ACC112 (cell line): ENCODE results near the gene CHCHD3.

Experiments used
- H2AFZ ChIP-seq: fragments of 200-600 bp; sonication (generic); one replicate; pipeline ENCODE4 v1.6.0; 2017; ENCODE audit warnings: antibody characterized with exemption, low read length; ENCODE audit not compliant: unreplicated experiment
- H3K27ac ChIP-seq: fragments of 200-600 bp; sonication (generic); 2 replicates; pipeline ENCODE4 v1.5.1; 2014; ENCODE audit warnings: low read depth, mild to moderate bottlenecking, antibody characterized with exemption, low read length, moderate library complexity
- H3K27me3 ChIP-seq: fragments of 200-600 bp; sonication (generic); 2 replicates; pipeline ENCODE4 v1.6.1; 2014; ENCODE audit warnings: mild to moderate bottlenecking, antibody characterized with exemption, low read length, moderate library complexity, mixed read lengths; ENCODE audit not compliant: insufficient read depth
- H3K36me3 ChIP-seq: fragments of 200-600 bp; sonication (generic); 2 replicates; pipeline ENCODE4 v1.6.1; 2016; ENCODE audit warnings: mild to moderate bottlenecking, antibody characterized with exemption, low read length, moderate library complexity, mixed read lengths; ENCODE audit not compliant: insufficient read depth
- H3K4me1 ChIP-seq: fragments of 200-600 bp; sonication (generic); one replicate; pipeline ENCODE4 v1.6.1; 2016; ENCODE audit warnings: low read length, mixed read lengths; ENCODE audit not compliant: insufficient read depth, unreplicated experiment, control insufficient read depth
- H3K4me3 ChIP-seq: fragments of 200-600 bp; sonication (generic); 2 replicates; pipeline ENCODE4 v1.5.1; 2014; ENCODE audit warnings: mild to moderate bottlenecking, low read depth, low read length
- H3K79me2 ChIP-seq: fragments of 200-600 bp; sonication (generic); one replicate; pipeline ENCODE4 v1.6.0; 2016; ENCODE audit warnings: low read length; ENCODE audit not compliant: control insufficient read depth, unreplicated experiment, insufficient read depth

Gene CHCHD3

GRCh38 chr7:132780822-132781221 lies 301.1 kb downstream of the CHCHD3 start:
- H3K27ac ChIP-seq = no peak overlapping the region

DNA sequence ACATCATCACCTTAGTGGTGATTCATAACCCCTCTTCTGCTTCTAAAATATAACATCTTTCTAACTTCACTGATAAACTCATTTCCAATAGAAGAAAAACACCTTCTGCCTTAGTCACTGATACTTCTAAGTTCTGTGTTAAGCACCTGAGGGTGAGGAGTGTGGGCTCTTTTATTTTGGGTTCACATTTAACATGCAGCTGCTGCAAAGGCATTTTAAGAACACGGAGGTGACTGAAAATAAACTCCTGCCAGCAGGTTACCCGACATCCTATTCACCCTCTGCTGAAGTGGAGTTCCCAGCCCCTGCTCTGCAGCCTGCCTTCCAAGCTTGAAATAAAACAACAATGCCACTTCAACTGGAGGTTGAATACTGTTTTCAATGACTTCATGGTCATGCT lies 302.7 kb downstream of the CHCHD3 start:
- no peak overlapping the region for H3K4me3 ChIP-seq

More at GRCh38 chr7:132780822-132781221, 301.1 kb downstream of the CHCHD3 start:
- H3K36me3 ChIP-seq = no peaks in the 10 kb centered on the region
- peaks cover 22% of the 10 kb centered on the region for H3K4me1 ChIP-seq
- H3K79me2 ChIP-seq = no peaks in the 10 kb centered on the region
- no peaks in the 10 kb centered on the region for H3K27me3 ChIP-seq
- H3K4me3 ChIP-seq = no peak overlapping the region
- H2AFZ ChIP-seq = no peak overlapping the region

DNA sequence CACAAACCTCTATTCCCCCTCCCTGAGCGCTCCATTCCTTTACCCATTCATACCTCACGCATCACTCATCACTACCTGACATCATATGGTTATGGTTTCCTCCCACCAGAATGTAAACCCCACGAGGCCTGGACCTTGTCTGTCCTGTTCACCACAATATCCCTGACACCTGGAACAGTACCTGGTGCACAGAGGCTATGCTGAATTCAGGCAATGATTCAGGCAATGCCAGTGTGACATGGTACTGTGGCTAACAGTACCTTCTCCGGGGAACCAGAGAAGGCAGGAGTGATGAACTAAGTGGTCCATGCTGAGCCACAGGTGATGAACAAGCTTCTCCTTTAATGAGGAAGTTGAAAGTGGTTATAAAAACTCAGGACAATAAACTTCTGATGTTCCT lies 303.1 kb downstream of the CHCHD3 start:
- Histone ChIP-seq H3K27me3 (no peaks in the 10 kb centered on the region), H3K27ac (no peak overlapping the region), H3K36me3 (no peaks in the 10 kb centered on the region), H3K4me3 (no peak overlapping the region), H2AFZ (no peak overlapping the region), H3K4me1 (peaks cover 16% of the 10 kb centered on the region), H3K79me2 (no peaks in the 10 kb centered on the region)

More for the DNA sequence above, 302.7 kb downstream of the CHCHD3 start:
- Histone ChIP-seq H3K36me3 (no peaks in the 10 kb centered on the region), H3K27me3 (no peaks in the 10 kb centered on the region), H3K79me2 (no peaks in the 10 kb centered on the region), H3K27ac (no peak overlapping the region), H2AFZ (no peak overlapping the region), H3K4me1 (peaks cover 17% of the 10 kb centered on the region)

DNA sequence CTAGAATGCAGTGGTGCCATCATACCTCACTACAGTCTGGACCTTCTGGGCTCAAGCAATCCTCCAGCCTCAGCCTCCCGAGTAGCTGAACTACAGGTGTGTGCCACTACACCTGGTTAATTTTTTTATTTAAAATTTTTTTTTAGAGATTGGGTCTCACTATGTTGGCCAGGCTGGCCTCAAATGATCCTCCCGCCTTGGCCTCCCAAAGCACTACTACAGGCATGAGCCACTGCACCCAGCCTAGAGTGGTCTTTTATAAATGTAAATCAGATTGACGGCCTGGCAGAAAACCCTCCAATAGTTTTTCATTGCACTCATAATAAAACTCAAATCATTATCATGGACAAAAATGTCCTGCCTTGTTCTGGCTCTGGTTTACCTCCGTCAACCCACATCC lies 303.9 kb downstream of the CHCHD3 start:
- Histone ChIP-seq H3K4me1 (peaks cover 15% of the 10 kb centered on the region), H3K27me3 (no peaks in the 10 kb centered on the region), H3K79me2 (no peaks in the 10 kb centered on the region), H3K4me3 (no peak overlapping the region), H3K36me3 (no peaks in the 10 kb centered on the region), H3K27ac (no peak overlapping the region), H2AFZ (no peak overlapping the region)

DNA sequence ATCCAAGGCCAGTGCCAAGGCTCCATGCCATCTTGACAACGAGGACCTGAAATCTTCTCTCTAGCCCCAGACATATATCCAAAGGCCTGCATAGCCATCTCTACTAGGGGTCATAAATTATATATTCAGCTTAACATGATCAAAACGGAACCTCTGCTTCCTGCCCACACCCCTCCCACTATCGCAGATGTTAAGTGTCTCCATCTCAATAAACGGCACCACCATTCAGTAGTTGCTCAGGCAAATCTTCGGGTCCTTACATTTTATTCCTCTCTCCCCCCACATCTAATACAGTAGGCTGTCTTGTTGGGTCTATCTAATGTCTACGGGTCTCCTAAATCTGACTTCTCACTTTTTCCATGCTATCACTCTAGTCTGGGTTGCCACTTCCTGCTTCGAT lies 304.5 kb downstream of the CHCHD3 start:
- Histone ChIP-seq H3K36me3 (no peaks in the 10 kb centered on the region), H2AFZ (no peak overlapping the region), H3K4me3 (no peak overlapping the region), H3K79me2 (no peaks in the 10 kb centered on the region), H3K27ac (no peak overlapping the region), H3K4me1 (peaks cover 11% of the 10 kb centered on the region), H3K27me3 (no peaks in the 10 kb centered on the region)

DNA sequence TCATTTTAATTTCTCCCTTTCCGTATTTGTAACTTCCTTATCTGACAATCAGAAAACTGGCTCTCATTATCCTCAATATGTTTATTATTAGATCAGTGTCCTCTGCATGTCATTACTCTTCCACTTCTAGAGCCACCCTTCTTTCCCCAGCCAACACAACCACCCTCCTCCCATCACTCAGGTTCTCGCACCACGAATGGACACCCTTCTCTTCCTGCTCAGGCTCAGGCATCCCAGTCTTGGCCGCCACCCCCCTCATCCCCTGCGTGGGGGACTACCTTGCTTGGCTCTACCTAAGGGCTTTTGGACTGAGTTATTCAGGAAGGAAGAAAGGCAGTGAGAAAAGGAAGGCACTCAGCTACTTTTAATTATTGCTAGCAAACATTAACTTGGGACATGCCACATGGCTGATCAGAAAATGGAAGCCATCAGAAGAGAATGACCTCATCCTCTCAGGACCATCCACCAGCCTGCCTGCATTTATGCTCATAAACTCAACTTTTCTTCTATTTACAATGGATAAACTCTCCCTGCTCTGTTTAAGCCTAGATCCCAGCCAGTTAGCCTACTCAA lies 305.8 kb downstream of the CHCHD3 start:
- Histone ChIP-seq H3K36me3 (no peaks in the 10 kb centered on the region), H3K27me3 (no peaks in the 10 kb centered on the region), H3K27ac (no peak overlapping the region), H2AFZ (no peak overlapping the region), H3K4me3 (no peak overlapping the region), H3K4me1 (peaks cover 11% of the 10 kb centered on the region), H3K79me2 (no peaks in the 10 kb centered on the region)

DNA sequence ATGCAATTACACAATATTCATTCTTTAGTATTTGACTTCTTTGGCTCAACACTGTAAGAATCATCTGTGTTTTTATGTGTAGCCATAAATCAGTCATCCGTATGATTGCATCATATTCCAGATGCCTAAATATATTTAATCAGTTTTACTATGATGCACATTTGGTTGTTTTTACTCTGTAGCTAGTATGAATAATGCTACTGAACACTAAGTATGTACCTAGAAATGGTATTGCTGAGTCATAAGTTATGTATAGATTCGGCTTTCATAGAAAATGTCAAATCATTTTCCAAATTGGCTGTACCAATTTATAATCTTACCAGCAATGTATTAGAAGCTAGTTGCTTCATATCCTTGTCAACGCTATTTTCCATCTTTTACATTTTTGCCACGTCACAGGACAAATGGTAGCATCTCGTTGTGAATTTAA lies 308.3 kb downstream of the CHCHD3 start:
- Histone ChIP-seq H3K4me3 (no peak overlapping the region), H3K4me1 (peaks cover 11% of the 10 kb centered on the region), H3K27ac (no peak overlapping the region), H3K27me3 (no peaks in the 10 kb centered on the region), H2AFZ (no peak overlapping the region), H3K36me3 (no peaks in the 10 kb centered on the region), H3K79me2 (no peaks in the 10 kb centered on the region)

- Histone ChIP-seq H3K36me3 (no peaks in the 10 kb centered on the region), H3K4me3 (no peak overlapping the region), H3K79me2 (no peaks in the 10 kb centered on the region), H3K4me1 (peaks cover 11% of the 10 kb centered on the region), H3K27me3 (no peaks in the 10 kb centered on the region), H2AFZ (no peak overlapping the region), H3K27ac (no peak overlapping the region)
Observed at GRCh38 chr7:132771301-132771730, 310.6 kb downstream of the CHCHD3 start.

- H3K27ac ChIP-seq = no peak overlapping the region
- H3K4me3 ChIP-seq = no peak overlapping the region
- no peaks in the 10 kb centered on the region for H3K27me3 ChIP-seq
- no peaks in the 10 kb centered on the region for H3K79me2 ChIP-seq
- no peaks in the 10 kb centered on the region for H3K36me3 ChIP-seq
- H2AFZ ChIP-seq = no peak overlapping the region
- H3K4me1 ChIP-seq = peaks cover 11% of the 10 kb centered on the region
Observed at GRCh38 chr7:132770055-132770454, 311.8 kb downstream of the CHCHD3 start.

- no peaks in the 10 kb centered on the region for H3K79me2 ChIP-seq
- no peak overlapping the region for H2AFZ ChIP-seq
Observed at GRCh38 chr7:132769280-132769679, 312.6 kb downstream of the CHCHD3 start.

DNA sequence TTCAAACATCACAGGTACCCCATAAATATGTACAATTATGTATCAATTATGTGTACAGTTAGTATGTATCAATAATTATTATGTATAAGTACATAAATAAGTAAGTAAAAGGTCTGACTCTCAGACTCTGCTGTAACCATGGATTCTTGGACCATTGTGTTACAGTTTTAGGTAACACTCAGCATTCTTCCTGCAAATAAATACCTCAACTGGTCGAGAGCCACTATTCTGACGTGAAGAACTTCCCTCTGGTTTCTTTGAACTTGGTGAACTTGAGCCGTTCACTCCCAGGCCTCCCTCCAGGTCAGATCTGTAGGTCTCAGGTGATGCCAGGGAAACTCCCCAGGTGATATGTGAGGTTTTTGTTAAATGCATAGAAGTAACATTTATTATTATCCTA lies 313.8 kb downstream of the CHCHD3 start:
- H3K4me1 ChIP-seq = peaks cover 2% of the 10 kb centered on the region
- no peak overlapping the region for H3K27ac ChIP-seq
- H3K36me3 ChIP-seq = no peaks in the 10 kb centered on the region
- no peaks in the 10 kb centered on the region for H3K27me3 ChIP-seq
- H2AFZ ChIP-seq = no peak overlapping the region
- H3K79me2 ChIP-seq = no peaks in the 10 kb centered on the region
- H3K4me3 ChIP-seq = no peak overlapping the region

More at GRCh38 chr7:132769280-132769679, 312.6 kb downstream of the CHCHD3 start:
- Histone ChIP-seq H3K36me3 (no peaks in the 10 kb centered on the region), H3K4me1 (peaks cover 11% of the 10 kb centered on the region), H3K27me3 (no peaks in the 10 kb centered on the region), H3K4me3 (no peak overlapping the region), H3K27ac (no peak overlapping the region)
